COLO829 (cell line): ENCODE measurements around the gene LGR6.

Experiments used
- DNase-seq: peaks from one replicate; pipeline ENCODE4 v3.0.0; 2012; ENCODE audit warnings: low spot score

Gene LGR6

DNA sequence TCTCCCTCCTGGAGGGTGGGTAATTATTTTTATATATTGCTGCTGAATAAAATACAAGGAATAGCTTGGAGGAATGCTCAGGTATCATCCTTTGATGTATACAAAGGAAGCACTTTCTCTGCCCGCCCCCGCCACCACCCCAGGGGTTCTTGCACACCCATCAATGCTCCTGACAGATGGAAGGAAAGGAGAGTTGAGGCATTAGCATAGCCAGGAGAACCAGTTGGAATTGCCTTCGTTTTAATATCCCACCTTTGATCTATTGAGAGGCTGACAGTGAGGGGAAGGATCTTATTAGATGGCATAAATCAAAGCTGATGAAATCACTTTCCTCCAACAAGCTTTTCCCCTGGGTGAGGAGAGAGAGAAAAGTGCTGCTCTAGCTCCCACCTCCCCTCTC, 71.1 kb downstream of the LGR6 start:
- no peak for DNase-seq

DNA sequence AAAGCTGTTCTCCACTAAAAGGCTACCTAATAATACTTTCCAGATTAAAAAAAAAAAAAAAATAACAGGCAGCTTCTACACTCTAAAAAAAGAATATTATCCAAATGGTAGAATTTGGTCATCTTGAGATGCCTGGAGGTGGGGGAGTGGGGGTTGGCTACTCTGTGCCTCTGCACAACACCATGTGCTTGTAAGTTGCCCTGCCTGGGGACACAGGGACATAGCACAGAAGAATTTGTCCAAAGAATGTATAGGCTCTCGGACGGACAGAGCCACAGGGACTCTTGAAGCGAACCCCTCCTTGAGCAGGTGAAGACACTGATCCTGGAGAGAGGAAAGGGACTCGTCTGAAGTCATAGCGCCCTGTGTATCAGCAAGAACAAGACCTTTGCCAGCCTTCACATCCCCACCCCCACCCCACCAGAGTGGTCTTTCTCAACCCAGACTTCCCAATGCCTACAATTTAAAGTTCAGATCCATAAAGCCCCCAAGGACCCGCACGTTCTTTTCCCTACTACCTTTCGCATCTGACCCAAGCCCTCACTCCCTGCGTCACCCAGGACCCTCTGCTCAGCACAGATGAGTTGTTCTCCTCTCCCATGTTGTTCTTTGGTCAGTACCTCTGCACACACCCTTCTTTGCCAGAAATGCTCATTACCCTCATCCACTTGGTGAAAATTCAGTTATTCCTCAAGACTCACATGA, 72.6 kb downstream of the LGR6 start:
- no peak for DNase-seq

GRCh38 chr1:202268032-202268431, 74.4 kb downstream of the LGR6 start:
- no peak for DNase-seq

GRCh38 chr1:202268817-202269216, 75.2 kb downstream of the LGR6 start:
- no peak for DNase-seq

DNA sequence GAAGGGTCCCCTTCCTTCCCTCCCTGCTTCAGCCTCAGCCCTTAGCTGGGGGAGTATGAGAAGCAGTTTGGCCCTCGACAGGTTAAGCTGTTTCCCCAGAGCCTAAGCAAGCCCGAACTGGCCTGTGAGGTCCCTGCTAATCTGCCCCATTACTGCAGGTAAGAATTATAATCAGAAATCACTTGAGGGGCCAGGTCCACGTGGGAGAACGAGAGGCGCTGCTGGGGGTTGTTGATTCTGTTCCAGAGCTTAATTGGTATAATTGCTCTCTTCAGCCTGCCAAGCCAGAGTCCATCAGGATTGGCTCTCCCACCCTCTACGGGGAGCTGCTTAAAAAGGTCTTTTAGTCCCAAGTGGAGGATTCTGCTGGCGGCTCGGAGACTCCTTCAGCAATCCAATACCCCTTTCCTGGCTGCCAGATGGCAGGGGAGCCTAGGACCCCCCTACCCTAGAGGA, 77.3 kb downstream of the LGR6 start:
- DNase-seq = no peak

DNA sequence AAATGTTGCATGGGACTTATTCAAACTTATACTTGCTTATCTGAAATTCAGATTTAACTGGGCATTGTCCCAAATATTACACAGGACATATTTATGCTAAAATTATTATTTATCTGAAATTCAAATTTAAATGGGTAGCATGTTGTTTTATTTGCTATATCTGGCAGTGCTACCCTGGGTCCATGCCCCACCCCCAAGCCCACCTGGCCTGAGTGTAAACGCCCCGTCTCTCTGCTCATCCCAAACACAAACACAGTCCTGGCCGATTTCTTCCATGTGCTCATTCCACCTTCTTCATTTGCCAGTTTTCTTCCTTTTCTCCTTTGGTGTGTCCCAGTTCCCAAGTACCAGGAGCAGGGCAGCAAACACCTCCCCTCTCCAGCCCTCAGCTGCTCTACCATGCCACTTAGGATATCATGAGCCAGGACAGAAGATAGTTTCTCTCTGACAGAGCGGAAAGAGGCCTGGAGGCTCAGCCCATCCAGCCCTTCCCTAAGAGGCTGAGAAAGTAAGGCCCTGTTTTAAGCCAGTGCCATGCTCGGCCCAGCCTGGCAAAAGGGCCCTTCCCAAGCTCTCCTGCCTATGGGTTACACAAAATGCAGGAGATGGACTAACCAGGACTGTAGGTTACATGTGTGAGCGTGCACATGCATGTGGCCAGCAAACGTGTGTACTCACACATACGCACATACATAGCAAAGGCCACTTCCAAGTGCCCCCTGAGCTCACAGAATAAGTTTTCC, 78.7 kb downstream of the LGR6 start:
- no peak for DNase-seq

DNA sequence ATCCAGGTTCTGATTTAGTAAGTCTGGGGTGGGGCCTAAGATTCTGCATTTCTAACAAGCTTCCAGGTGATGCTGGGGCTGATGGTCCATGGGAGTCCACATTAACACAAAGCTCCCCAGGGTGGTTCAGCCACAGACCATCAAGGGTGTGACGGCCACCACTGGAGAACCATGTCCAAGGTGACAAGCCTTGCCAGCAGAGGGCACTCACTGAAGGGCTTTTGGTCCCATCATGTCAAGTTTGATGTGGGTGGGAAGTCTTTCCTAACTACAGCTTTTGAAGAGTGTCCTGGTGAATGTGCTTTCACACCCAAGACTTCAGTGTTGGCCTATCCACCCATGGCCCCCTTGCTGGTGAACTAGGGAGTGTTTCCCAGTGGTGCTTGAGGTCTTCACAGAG, 81.0 kb downstream of the LGR6 start:
- DNase-seq = no peak

DNA sequence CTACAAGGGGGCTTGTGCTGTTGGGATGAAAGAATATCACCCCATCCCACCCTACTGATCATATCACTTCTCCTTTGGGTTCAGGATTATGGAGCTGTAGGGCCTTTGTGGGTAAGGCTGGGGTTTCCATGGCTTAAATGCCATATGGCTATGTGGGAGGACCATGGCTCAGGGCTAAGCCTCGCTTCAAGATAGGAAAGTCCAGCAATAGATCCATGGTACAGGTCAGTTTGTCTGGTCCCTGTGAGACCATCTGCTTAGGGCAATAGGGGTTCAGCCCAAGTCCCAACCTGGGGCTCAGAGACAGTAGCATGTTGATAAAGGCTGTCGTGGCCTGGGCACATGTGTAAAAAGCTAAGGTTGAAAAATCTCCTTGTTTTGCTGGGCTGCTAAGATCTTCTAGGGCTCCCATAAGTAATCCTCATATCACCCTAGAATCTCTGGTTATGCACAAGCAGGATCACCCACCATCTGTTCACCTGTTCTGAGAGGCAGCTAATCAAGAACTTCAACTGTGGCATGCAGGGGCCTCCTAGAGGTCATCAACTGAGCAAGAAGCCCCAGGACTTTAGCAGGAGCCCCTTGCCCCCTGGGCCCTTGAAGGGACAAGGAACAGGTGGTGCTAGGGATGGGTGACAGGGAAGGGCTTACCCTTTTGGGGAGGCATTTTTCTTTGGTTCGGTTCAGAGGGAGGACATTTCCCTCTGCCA, 81.6 kb downstream of the LGR6 start:
- no peak for DNase-seq

GRCh38 chr1:202276081-202276715, 82.6 kb downstream of the LGR6 start:
- DNase-seq = no peak

- DNase-seq = no peak
Measured at GRCh38 chr1:202276920-202277319, 83.3 kb downstream of the LGR6 start.

- DNase-seq = no peak
Measured at GRCh38 chr1:202278751-202279150, 85.2 kb downstream of the LGR6 start.

GRCh38 chr1:202279806-202280205, 86.2 kb downstream of the LGR6 start:
- DNase-seq = no peak

GRCh38 chr1:202280595-202280994, 87.0 kb downstream of the LGR6 start:
- no peak for DNase-seq

- no peak for DNase-seq
Measured at GRCh38 chr1:202281316-202282024, 87.9 kb downstream of the LGR6 start.

- no peak for DNase-seq
Measured at GRCh38 chr1:202282025-202282371, 88.4 kb downstream of the LGR6 start.

GRCh38 chr1:202282596-202283283, 89.1 kb downstream of the LGR6 start:
- DNase-seq = no peak

- DNase-seq = peak; percentile 92
Measured at GRCh38 chr1:202283379-202283844, 89.8 kb downstream of the LGR6 start.

DNA sequence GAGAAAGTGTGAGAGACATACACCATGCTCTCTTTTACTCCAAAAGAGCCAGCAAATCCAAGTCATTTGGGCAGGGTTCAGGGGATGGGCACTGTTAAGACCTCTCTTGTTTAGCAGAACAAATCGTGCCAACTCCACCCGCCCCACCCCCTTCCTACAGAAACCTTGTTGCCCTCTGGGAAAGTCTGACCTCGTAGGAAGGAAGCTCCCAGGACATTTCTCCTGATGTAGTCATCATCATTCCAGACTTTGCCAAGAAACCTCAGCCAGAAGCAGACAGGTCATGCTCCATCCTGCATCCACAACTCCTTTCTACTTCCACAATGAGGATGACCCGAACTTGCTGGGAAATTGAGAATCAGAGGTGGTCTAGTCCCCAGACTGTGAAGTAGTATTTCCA, 90.4 kb downstream of the LGR6 start:
- peak; percentile 41 for DNase-seq

DNA sequence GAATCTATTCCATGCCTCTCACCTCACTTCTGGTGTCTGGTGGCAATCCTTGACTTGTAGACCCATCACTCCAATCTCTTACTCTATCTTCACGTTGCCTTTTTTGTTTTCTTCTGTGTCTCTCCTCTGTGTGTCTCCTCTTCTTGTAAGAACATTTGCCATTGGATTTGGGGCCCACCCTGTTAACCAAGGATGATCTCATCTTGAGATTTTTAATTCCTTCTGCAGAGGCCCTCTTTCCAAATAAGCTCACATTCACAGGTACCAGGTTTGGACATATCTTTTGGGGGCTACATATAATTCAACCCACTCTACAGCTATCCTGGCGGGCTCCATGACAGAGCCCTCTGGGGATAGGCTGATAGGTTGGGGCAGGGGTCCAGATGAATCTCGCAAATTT, 92.3 kb downstream of the LGR6 start:
- no peak for DNase-seq

- no peak for DNase-seq
Measured at GRCh38 chr1:202286622-202287097, 93.1 kb downstream of the LGR6 start.

DNA sequence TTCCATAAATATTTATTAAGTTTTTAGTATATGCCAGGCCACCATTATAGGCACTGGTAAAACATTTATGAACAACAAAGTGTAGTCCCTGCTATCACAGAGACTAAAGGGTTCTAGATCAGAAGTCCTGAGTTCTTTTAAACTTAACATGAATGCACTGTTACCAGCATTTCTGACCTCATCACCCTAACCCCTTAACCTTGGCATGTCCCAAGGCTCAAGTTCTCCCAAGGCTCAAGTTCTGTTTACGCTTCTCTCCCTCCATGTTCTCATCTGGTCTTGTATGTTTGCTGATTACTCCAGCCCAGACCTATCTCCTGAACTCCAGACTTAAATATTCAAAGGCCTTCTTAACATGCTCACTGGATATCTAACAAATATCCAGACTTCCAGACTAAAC, 93.6 kb downstream of the LGR6 start:
- no peak for DNase-seq
